H7 (cell line): ENCODE measurements around the gene PCDHGA3. TPM values are rescaled to one million over a fixed set of nuclear protein-coding genes. Genes with fewer than 3 reads are reported as not detected.
A peak's percentile ranks its signal among the peaks of the same experiment; 100 is the strongest.
"Not testable (repeated sequence)": the region's sequence is repeated elsewhere in the genome, so short reads cannot be mapped to it uniquely, and the experiment has no call there.

Experiments
- DNase-seq: peaks from one replicate; pipeline ENCODE4 v3.0.0; 2012
- H3K27me3 ChIP-seq: 2 replicates; pipeline ENCODE4 v1.6.0; 2011; ENCODE audit warnings: mild to moderate bottlenecking, low read length; ENCODE audit not compliant: control insufficient read depth, insufficient read depth
- H3K36me3 ChIP-seq: replicated peaks from 2 replicates; pipeline ENCODE4 v1.5.1; 2011; ENCODE audit warnings: low read length; ENCODE audit not compliant: control insufficient read depth, insufficient read depth
- H3K4me3 ChIP-seq: 2 replicates; pipeline ENCODE4 v1.5.1; 2011; ENCODE audit warnings: low read depth, mild to moderate bottlenecking, control low read depth, low read length, moderate library complexity; ENCODE audit not compliant: insufficient read depth
- total RNA-seq: library from RNA; depleted of rRNA; stranded (reverse); fragments of >200 nt; shearing (Covaris generic); gene quantifications from 2 replicates; pipeline ENCODE4 v1.2.3, GENCODE V29; 2014

The PCDHGA3 gene
- total RNA-seq, 1 experiment from 2014 or later = 0.14 TPM

DNA sequence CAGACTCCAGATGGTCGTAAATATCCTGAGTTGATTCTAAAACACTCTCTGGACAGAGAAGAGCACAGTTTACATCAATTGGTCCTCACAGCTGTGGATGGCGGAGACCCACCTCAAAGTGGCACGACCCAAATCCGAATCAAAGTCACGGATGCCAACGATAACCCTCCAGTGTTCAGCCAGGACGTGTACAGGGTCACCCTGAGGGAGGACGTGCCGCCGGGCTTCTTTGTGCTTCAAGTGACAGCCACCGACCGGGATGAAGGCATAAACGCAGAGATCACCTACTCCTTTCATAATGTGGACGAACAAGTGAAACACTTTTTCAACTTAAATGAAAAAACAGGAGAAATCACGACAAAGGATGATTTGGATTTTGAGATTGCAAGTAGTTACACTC is 17.1 kb downstream of the PCDHGA3 start:
- no peak for DNase-seq
- Histone ChIP-seq H3K36me3 (no peaks in the 10 kb centered on the region), H3K4me3 (no peak overlapping the region), H3K27me3 (no peaks in the 10 kb centered on the region)

DNA sequence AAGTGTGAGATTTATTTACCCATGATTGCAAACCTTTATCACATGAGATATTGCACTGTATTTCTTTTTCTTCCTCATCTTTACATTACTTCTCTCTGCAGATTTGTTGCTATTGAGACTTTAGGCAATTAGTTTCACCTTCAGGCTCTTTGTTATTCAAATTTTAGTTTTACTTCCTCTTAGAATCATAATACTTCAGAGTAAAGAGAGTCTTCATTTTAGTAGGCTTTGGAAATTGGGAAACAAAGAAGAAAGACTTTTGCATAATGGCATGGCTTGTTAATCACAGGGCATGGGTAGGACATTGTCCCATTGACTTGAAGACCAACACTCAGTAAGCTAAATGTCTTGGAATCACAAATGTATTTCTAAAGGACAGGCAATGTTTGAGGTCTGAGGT is 19.1 kb downstream of the PCDHGA3 start:
- no peak for DNase-seq
- H3K36me3 ChIP-seq = no peaks in the 10 kb centered on the region
- H3K27me3 ChIP-seq = no peaks in the 10 kb centered on the region
- no peak overlapping the region for H3K4me3 ChIP-seq

DNA sequence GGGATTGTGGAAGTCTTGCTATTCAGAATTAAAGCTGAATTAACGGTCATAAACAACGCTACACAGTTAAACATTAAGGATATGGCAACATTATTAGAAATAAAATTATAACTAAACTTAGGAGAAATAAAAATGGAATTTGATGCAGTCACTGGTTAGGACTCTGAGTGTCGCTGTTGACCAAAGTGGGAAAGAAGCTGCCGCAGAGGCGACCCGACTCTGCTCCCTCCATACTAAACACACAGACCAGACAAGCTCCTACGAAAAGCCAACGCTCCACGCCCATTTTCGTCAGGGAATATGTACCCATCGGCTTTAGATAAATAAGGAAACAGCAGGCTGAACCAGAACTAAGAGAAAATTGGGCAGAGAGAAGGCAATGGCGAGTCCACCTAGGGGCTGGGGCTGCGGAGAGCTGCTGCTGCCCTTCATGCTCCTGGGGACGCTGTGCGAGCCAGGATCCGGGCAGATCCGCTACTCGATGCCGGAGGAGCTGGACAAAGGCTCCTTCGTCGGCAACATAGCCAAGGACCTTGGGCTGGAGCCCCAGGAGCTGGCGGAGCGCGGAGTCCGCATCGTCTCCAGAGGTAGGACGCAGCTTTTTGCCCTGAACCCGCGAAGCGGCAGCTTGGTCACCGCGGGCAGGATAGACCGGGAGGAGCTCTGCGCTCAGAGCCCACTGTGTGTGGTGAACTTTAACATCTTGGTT is 20.5 kb downstream of the PCDHGA3 start, which contains the start of gene PCDHGA5:
TSS of gene PCDHGA5 (plus strand) at position 211 of the 709 bp plus-strand sequence. CDS start at position 380, 169 bp downstream.
- H3K4me3 ChIP-seq = no peak within 1 kb of the TSS
- peak; percentile 22 for DNase-seq
- no peaks in the 10 kb centered on the region for H3K36me3 ChIP-seq
- no peaks in the 10 kb centered on the region for H3K27me3 ChIP-seq

DNA sequence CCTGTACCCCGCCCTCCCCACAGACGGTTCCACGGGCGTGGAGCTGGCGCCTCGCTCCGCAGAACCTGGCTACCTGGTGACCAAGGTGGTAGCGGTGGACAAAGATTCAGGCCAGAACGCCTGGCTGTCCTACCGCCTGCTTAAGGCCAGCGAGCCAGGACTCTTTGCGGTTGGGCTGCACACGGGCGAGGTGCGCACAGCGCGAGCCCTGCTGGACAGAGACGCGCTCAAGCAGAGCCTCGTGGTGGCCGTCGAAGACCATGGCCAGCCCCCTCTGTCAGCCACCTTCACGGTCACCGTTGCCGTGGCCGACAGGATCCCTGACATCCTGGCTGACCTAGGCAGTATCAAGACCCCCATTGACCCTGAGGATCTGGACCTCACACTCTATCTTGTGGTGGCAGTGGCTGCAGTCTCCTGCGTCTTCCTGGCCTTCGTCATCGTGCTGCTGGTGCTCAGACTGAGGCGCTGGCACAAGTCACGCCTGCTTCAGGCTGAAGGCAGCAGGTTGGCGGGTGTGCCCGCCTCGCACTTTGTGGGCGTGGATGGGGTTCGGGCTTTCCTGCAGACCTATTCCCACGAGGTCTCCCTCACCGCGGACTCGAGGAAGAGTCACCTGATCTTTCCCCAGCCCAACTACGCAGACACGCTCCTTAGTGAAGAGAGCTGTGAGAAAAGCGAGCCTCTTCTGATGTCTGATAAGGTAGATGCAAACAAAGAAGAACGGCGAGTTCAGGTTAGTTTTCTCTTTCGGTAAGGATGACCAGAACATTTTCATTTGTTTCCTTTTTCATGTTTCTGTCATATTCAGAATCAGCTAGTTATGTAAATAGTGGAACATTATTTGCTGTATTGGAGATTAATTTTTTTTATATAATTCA is 22.6 kb downstream of the PCDHGA3 start:
- Histone ChIP-seq H3K27me3 (no peaks in the 10 kb centered on the region), H3K36me3 (no peaks in the 10 kb centered on the region), H3K4me3 (no peak overlapping the region)
- no peak for DNase-seq

DNA sequence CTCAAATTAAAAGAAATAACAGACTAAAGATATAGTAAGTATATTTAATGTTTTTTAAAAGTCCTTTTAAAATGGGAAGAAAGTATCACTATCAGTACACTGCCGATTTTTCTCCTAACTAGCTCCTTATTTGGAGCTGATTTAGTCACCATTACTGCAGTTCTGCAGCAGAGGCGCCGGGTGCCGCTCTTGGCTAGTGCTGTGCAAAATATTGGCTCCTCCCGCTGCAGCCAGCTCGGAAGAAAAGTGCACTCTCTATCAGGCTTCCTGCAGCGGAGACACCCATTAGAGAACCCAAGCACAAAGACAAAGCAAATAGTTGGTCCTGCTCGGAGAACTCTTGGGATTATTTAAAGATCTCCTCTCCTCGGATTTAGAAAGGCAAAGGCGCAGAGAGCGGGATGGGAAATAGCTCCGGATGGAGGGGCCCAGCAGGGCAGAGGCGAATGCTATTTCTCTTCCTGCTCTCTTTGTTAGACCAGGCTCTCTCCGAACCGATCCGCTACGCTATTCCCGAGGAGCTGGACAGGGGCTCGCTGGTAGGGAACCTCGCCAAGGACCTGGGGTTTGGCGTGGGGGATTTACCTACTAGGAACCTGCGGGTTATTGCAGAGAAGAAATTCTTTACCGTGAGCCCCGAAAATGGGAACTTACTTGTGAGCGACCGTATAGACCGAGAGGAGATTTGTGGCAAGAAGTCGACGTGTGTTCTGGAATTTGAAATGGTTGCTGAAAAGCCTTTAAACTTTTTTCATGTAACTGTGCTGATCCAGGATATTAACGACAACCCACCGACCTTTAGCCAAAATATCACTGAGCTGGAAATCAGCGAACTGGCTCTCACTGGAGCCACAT is 26.6 kb downstream of the PCDHGA3 start, which contains the start of gene PCDHGB3:
TSS of gene PCDHGB3 (plus strand) at position 249 of the 855 bp plus-strand sequence. CDS start at position 402, 153 bp downstream.
- no peaks in the 10 kb centered on the region for H3K27me3 ChIP-seq
- H3K4me3 ChIP-seq = no peak within 1 kb of the TSS
- no peak for DNase-seq
- no peaks in the 10 kb centered on the region for H3K36me3 ChIP-seq

DNA sequence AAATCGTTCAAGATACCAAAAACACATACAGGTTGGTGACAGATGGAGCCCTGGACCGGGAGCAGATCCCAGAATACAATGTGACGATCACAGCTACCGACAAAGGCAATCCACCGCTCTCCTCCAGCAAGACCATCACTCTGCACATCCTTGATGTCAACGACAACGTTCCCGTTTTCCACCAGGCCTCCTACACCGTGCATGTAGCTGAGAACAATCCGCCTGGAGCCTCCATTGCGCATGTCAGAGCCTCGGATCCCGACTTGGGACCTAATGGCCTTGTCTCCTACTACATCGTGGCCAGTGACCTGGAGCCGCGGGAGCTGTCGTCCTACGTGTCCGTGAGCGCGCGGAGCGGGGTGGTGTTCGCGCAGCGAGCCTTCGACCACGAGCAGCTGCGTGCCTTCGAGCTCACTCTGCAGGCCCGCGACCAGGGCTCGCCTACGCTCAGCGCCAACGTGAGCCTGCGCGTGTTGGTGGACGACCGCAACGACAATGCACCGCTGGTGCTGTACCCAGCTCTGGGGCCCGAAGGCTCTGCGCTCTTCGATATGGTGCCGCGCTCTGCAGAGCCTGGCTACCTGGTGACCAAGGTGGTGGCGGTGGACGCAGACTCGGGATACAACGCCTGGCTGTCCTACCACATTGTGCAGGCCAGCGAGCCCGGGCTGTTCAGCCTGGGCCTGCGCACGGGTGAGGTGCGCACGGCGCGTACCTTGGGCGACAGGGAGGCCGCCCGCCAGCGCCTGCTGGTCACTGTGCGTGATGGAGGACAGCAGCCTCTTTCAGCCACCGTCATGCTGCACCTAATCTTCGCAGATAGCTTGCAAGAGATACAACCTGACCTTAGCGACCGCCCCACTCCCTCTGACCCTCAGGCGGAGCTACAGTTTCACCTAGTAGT is 28.2 kb downstream of the PCDHGA3 start:
- H3K36me3 ChIP-seq = no peaks in the 10 kb centered on the region
- no peak for DNase-seq
- no peak overlapping the region for H3K4me3 ChIP-seq
- H3K27me3 ChIP-seq = no peaks in the 10 kb centered on the region

DNA sequence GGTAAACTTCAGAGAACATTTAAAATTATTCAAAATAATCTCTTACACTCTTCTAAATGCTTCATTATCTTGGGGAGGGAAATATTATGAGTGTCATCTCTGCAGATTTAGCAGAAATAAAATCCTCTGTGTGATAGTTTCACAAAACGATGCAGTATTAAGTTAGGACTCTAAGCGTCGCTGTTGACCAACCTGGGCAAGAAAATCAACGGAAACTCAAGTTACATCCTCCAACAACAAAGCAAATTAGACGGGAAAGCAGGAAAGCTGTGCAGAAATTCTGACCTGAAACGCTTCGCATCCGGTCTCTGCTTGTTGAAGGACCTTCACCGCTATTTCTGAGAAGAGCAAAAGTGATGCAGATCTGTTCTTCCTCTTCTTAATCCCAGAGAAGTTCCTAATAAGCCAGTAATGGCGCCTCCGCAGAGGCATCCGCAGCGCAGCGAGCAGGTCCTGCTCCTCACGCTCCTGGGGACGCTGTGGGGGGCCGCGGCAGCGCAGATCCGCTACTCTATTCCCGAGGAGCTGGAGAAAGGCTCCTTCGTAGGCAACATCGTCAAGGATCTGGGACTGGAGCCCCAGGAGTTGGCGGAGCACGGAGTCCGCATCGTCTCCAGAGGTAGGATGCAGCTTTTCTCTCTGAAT is 30.2 kb downstream of the PCDHGA3 start, which contains the start of gene PCDHGA6:
TSS of gene PCDHGA6 (plus strand) at position 219 of the 645 bp plus-strand sequence. CDS start at position 412, 193 bp downstream.
- no peak for DNase-seq
- Histone ChIP-seq H3K27me3 (no peaks in the 10 kb centered on the region), H3K4me3 (no peak within 1 kb of the TSS), H3K36me3 (no peaks in the 10 kb centered on the region)

DNA sequence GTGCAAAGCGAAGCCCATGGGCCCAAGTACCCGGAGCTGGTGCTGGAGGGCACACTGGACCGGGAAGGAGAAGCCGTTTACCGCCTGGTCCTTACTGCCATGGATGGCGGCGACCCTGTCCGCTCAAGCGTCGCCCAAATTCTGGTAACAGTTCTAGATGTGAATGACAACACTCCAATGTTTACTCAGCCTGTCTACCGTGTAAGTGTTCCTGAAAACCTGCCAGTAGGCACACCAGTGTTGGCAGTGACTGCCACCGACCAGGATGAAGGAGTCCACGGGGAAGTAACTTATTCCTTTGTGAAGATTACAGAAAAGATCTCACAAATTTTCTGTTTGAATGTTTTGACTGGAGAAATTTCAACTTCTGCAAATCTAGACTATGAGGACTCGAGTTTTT is 31.0 kb downstream of the PCDHGA3 start:
- no peaks in the 10 kb centered on the region for H3K36me3 ChIP-seq
- H3K4me3 ChIP-seq = no peak overlapping the region
- no peaks in the 10 kb centered on the region for H3K27me3 ChIP-seq
- no peak for DNase-seq

DNA sequence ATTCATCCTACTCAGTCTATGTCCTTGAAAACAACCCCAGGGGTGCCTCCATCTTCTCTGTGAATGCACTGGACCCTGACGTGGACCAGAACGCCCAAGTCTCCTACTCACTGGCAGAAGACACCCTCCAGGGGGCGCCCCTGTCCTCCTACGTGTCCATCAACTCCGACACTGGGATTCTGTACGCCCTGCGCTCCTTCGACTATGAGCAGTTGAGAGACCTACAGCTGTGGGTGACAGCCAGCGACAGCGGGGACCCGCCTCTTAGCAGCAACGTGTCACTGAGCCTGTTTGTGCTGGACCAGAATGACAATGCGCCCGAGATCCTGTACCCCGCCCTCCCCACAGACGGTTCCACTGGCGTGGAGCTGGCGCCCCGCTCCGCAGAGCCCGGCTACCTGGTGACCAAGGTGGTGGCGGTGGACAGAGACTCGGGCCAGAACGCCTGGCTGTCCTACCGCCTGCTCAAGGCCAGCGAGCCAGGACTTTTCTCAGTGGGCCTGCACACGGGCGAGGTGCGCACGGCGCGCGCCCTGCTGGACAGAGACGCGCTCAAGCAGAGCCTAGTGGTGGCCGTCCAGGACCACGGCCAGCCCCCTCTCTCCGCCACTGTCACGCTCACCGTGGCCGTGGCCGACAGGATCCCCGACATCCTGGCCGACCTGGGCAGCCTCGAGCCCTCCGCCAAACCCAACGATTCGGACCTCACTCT is 32.0 kb downstream of the PCDHGA3 start:
- not testable (repeated sequence) for H3K4me3 ChIP-seq, DNase-seq, H3K36me3 ChIP-seq, H3K27me3 ChIP-seq

DNA sequence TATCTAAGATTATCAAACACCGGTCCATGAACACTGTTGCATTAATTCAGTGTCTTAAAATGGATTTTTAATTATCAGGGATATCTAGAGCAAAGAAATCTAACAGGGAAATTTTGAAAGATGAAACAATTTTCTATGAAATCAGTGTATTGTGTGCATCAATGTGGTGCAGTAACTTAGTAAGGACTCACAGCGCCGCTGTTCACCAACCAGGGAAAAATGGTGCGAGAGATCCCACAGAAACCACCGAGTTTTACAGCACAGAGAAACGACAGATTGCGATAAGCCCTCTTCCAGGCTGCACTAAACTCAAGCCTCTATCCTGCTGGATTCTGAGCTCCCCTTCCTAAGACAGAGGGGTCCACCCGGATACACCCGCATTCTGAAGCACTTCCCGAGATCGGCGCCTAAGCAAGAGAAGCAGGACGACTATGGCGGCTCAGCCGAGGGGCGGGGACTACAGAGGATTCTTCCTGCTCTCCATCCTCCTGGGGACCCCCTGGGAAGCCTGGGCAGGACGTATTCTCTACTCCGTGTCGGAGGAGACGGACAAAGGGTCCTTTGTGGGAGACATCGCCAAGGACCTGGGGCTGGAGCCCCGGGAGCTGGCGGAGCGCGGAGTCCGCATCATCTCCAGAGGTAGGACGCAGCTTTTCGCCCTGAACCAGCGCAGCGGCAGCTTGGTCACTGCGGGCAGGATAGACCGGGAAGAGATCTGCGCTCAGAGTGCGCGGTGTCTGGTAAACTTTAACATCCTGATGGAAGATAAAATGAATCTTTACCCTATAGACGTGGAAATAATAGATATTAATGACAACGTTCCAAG is 39.1 kb downstream of the PCDHGA3 start, which contains the start of gene PCDHGA7:
TSS of gene PCDHGA7 (plus strand) at position 274 of the 826 bp plus-strand sequence. CDS start at position 432, 158 bp downstream.
- no peaks in the 10 kb centered on the region for H3K27me3 ChIP-seq
- H3K36me3 ChIP-seq = no peaks in the 10 kb centered on the region
- no peak for DNase-seq
- H3K4me3 ChIP-seq = no peak within 1 kb of the TSS

DNA sequence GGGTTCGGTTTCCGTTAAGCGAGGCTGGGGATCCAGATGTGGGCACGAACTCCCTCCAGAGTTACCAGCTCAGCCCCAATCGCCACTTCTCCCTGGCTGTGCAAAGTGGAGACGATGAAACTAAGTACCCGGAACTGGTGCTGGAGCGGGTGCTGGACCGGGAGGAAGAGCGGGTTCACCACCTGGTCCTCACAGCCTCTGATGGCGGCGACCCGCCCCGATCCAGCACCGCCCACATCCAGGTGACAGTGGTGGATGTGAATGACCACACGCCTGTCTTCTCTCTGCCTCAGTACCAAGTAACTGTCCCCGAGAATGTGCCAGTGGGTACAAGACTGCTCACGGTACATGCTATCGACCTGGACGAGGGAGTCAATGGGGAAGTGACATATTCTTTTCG is 39.7 kb downstream of the PCDHGA3 start:
- H3K36me3 ChIP-seq = no peaks in the 10 kb centered on the region

More for the DNA sequence above, 39.7 kb downstream of the PCDHGA3 start:
- H3K4me3 ChIP-seq = no peak overlapping the region
- DNase-seq = peak; percentile 28
- H3K27me3 ChIP-seq = no peaks in the 10 kb centered on the region
